ENCODE data around the gene RALA.

- TF ChIP-seq CTCF (IDR thresholded peaks at IDR 0.05; ENCODE audit: low read length) (no peak), EZH2 (IDR thresholded peaks at IDR 0.05; ENCODE audit: borderline replicate concordance, low read length) (no peak)
These were observed 63.0 kb downstream of the RALA start for GRCh38 chr7:39686261-39686924.
